ENCODE results near the gene ANKRD17.
A peak's percentile ranks its signal among the peaks of the same experiment; 100 is the strongest.
"Not testable (repeated sequence)": the region's sequence is repeated elsewhere in the genome, so short reads cannot be mapped to it uniquely, and the experiment has no call there.

ANKRD17 gene, protein sequence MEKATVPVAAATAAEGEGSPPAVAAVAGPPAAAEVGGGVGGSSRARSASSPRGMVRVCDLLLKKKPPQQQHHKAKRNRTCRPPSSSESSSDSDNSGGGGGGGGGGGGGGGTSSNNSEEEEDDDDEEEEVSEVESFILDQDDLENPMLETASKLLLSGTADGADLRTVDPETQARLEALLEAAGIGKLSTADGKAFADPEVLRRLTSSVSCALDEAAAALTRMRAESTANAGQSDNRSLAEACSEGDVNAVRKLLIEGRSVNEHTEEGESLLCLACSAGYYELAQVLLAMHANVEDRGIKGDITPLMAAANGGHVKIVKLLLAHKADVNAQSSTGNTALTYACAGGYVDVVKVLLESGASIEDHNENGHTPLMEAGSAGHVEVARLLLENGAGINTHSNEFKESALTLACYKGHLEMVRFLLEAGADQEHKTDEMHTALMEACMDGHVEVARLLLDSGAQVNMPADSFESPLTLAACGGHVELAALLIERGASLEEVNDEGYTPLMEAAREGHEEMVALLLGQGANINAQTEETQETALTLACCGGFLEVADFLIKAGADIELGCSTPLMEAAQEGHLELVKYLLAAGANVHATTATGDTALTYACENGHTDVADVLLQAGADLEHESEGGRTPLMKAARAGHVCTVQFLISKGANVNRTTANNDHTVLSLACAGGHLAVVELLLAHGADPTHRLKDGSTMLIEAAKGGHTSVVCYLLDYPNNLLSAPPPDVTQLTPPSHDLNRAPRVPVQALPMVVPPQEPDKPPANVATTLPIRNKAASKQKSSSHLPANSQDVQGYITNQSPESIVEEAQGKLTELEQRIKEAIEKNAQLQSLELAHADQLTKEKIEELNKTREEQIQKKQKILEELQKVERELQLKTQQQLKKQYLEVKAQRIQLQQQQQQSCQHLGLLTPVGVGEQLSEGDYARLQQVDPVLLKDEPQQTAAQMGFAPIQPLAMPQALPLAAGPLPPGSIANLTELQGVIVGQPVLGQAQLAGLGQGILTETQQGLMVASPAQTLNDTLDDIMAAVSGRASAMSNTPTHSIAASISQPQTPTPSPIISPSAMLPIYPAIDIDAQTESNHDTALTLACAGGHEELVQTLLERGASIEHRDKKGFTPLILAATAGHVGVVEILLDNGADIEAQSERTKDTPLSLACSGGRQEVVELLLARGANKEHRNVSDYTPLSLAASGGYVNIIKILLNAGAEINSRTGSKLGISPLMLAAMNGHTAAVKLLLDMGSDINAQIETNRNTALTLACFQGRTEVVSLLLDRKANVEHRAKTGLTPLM (N-terminal part only)

DNA sequence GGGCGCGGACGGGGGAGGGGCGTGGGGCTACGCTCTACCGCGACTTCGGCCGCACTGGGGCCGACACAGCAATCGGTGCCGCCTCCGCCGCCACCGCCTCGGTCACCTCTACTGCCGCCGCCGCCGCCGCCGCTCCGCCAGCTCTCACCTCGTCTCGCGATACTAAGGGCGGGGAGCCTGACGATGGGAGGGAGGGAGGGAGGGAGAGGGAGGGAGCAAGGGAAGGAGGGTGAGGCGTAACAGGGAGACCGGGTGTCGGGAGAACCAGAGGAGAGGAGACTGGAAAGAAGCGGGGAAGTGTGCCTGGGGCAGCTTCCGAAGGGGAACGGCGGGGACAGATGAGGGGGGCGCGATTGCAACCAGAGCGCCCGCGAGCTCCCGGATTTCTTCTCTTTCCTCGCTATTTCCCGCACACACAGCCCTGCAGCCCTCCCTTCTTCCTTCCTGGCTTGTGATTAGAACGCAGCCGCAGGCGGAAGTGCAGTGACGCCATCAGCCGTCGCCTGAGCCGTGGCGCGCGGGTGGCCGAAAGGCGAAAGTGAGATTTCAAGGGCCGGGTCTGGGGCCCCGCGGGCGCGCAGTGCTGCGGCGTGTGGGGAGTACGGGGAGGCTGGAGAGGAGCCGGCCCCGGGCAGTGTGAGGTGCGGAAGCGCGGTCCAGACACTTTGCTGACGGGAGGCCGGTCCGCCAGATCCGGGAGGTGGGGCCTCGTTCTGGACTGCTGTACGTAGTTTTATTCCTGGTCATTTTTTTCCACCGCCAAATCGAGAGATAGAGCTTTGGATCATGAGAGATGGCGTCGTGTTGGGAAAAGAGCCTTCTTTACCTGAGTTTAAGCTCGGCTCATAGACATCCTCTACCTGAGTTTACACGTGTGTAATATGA is at the start of gene ANKRD17:
Gene ANKRD17 (minus strand): TSS at position 113 of the 885 bp plus-strand sequence. CDS start 130 bp downstream, outside the sequence.
- peak; percentile 19 for TF ChIP-seq CTCF (IDR thresholded peaks at IDR 0.05; ENCODE audit: insufficient read depth, low read length, missing control alignments)
- POLR2A ChIA-PET, result interaction anchor here (0.5 to 1.6 kb wide), 12 partner anchors 8 to 1331 kb away, joined by 3 to 6 read pairs (median 3); partner anchors contain the start of gene COX18
- CTCF ChIA-PET, result interaction anchor here (0.6 to 4.1 kb wide), 10 partner anchors 9 to 220 kb away, joined by 3 to 12 read pairs (median 3); no protein-coding TSS in a partner anchor
- peak within 1 kb of the TSS; percentile 70 for H3K4me3 ChIP-seq (ENCODE audit: low read depth, low read length)
- peak; percentile 53 for DNase-seq (ENCODE audit: low read depth, low spot score)

DNA sequence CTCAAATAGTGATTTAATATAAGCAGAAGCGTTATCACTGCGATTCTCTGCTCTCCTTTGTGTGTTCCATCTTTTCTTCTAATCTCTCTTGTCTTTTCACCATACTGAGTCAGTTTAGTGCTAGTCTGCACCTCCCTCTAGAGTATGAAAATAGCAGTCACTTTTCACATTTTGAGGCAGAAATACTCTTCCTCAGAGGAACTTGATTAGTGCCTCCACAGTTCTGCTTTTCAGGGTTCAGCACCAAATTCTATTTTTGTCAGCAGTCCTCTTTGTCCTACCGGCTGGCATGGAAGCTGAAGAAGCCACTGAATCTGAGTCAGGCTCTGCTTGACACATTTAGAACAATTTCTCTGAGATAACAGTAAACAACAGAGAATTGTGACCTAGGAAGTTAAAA is 49.7 kb upstream of the ANKRD17 start:
- POLR2A ChIA-PET, result no interaction called here
- no peak for DNase-seq (ENCODE audit: low read depth, low spot score)
- peak; percentile 38 for TF ChIP-seq CTCF (IDR thresholded peaks at IDR 0.05; ENCODE audit: insufficient read depth, low read length, missing control alignments)
- CTCF ChIA-PET, result interaction anchor here (0.6 to 7.3 kb wide), 9 partner anchors 8 to 345 kb away, joined by 3 to 82 read pairs (median 4); partner anchors contain the start of gene ANKRD17
- no peak overlapping the region for H3K4me3 ChIP-seq (ENCODE audit: low read depth, low read length)

DNA sequence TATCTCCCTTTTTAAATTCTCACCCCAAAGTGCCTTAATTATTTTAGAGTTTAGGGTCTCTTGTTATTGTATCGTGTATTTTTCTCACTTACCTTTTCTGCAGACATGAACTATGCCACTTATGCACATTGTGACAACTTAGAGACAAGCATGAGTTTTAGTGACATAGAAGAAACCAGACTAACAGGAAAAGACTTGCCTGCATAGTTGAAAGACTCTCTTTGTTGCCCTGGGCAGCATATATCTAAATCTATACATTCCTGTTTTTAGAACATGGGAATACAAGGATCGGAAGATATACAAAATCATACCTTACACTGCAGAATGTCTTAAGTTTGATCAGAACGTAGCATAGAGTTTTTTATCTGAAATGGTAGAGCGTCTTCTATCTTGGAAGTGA is 45.1 kb upstream of the ANKRD17 start:
- ChIA-PET CTCF (interaction anchor here (1.0 kb wide), 1 partner anchor 265 kb away, joined by 3 read pairs; no protein-coding TSS in a partner anchor), POLR2A (no interaction called here)
- DNase-seq (ENCODE audit: low read depth, low spot score), result no peak
- TF ChIP-seq CTCF (IDR thresholded peaks at IDR 0.05; ENCODE audit: insufficient read depth, low read length, missing control alignments), result no peak
- no peak overlapping the region for H3K4me3 ChIP-seq (ENCODE audit: low read depth, low read length)

GRCh38 chr4:73299548-73300280 is 41.1 kb upstream of the ANKRD17 start:
- no peak overlapping the region for H3K4me3 ChIP-seq (ENCODE audit: low read depth, low read length)
- ChIA-PET CTCF (interaction anchor here (2.0 kb wide), 1 partner anchor 9 kb away, joined by 6 read pairs; no protein-coding TSS in a partner anchor), POLR2A (no interaction called here)
- TF ChIP-seq CTCF (IDR thresholded peaks at IDR 0.05; ENCODE audit: insufficient read depth, low read length, missing control alignments), result no peak
- DNase-seq (ENCODE audit: low read depth, low spot score), result no peak

DNA sequence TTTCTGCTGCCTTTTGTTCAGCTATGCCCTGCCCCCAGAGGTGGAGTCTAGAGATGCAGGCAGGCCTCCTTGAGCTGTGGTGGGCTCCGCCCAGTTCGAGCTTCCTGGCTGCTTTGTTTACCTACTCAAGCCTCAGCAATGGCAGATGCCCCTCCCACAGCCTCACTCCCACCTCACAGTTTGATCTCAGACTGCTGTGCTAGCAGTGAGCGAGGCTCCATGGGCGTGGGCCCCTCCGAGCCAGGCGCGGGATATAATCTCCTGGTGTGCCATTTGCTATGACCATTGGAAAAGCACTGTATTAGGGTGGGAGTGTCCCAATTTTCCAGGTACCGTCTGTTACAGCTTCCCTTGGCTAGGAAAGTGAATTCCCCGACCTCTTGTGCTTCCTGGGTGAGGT is 34.1 kb upstream of the ANKRD17 start:
- H3K4me3 ChIP-seq (ENCODE audit: low read depth, low read length); DNase-seq (ENCODE audit: low read depth, low spot score); CTCF ChIA-PET: not testable (repeated sequence)
- POLR2A ChIA-PET, result interaction anchor here (0.6 kb wide), 1 partner anchor 14 kb away, joined by 3 read pairs; no protein-coding TSS in a partner anchor
